ENCODE data around the gene SPG21. TPM values are rescaled to one million over a fixed set of nuclear protein-coding genes. Genes with fewer than 3 reads are reported as not detected.

SPG21 gene
- polyA plus RNA-seq, 1 donor from 2014 or later: 67.7 TPM

DNA sequence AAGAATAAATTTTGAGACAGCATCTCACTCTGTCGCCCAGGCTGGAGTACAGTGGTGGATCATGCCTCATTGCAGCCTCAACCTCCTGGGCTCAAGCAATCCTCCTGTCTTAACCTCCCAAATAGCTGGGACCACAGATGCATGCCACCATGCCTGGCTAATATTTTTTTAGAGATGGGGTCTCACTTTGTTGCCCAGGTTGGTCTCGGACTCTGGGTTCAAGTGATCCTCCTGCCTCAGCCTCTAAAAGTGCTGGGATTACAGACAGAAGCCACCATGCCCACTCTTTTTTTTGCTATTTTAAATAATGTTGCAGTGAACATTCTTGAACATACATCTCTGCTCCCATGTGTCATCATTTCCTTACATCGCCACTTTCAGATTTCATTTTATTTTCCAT is 48.7 kb upstream of the SPG21 start:
- Histone ChIP-seq H3K27me3 (ENCODE audit: insufficient read depth, low read depth, low read length) (no peaks in the 10 kb centered on the region), H3F3A (ENCODE audit: insufficient read depth, low read length, poor library complexity, severe bottlenecking) (no peaks in the 10 kb centered on the region), H3K9me3 (ENCODE audit: low read length) (no peaks in the 10 kb centered on the region), H3K36me3 (ENCODE audit: insufficient read depth, low read length) (no peaks in the 10 kb centered on the region), H3K4me3 (ENCODE audit: low read length) (no peak overlapping the region), H3K9ac (ENCODE audit: low read length) (no peak overlapping the region), H3K9me2 (ENCODE audit: insufficient read depth, low read length) (no peaks in the 10 kb centered on the region), H3K79me2 (replicated peaks; ENCODE audit: insufficient read depth, low read length) (no peaks in the 10 kb centered on the region), H3K4me2 (ENCODE audit: low read length) (no peak overlapping the region), H4K20me1 (ENCODE audit: insufficient read depth) (no peaks in the 10 kb centered on the region), H3K27ac (ENCODE audit: low read length) (no peak overlapping the region), H2AFZ (ENCODE audit: low read depth, low read length) (no peak overlapping the region)
- TF ChIP-seq, protein P1, sequence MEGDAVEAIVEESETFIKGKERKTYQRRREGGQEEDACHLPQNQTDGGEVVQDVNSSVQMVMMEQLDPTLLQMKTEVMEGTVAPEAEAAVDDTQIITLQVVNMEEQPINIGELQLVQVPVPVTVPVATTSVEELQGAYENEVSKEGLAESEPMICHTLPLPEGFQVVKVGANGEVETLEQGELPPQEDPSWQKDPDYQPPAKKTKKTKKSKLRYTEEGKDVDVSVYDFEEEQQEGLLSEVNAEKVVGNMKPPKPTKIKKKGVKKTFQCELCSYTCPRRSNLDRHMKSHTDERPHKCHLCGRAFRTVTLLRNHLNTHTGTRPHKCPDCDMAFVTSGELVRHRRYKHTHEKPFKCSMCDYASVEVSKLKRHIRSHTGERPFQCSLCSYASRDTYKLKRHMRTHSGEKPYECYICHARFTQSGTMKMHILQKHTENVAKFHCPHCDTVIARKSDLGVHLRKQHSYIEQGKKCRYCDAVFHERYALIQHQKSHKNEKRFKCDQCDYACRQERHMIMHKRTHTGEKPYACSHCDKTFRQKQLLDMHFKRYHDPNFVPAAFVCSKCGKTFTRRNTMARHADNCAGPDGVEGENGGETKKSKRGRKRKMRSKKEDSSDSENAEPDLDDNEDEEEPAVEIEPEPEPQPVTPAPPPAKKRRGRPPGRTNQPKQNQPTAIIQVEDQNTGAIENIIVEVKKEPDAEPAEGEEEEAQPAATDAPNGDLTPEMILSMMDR (IDR thresholded peaks at IDR 0.05; ENCODE audit: poor library complexity, severe bottlenecking): no peak
- TF ChIP-seq TAF1 (IDR thresholded peaks at IDR 0.05; ENCODE audit: low read depth) (no peak), EP300 (conservative IDR thresholded peaks at IDR 0.05; ENCODE audit: poor library complexity, severe bottlenecking) (no peak), MXI1 (conservative IDR thresholded peaks at IDR 0.05; ENCODE audit: poor library complexity, severe bottlenecking) (no peak), SMC3 (conservative IDR thresholded peaks at IDR 0.05; ENCODE audit: poor library complexity) (no peak), RAD21 (conservative IDR thresholded peaks at IDR 0.05) (no peak), EZH2 (IDR thresholded peaks at IDR 0.05; ENCODE audit: borderline replicate concordance, insufficient read depth, low read length, poor library complexity, severe bottlenecking) (no peak), POLR2AphosphoS5 (IDR thresholded peaks at IDR 0.05) (no peak)
- TF ChIP-seq, protein P2, sequence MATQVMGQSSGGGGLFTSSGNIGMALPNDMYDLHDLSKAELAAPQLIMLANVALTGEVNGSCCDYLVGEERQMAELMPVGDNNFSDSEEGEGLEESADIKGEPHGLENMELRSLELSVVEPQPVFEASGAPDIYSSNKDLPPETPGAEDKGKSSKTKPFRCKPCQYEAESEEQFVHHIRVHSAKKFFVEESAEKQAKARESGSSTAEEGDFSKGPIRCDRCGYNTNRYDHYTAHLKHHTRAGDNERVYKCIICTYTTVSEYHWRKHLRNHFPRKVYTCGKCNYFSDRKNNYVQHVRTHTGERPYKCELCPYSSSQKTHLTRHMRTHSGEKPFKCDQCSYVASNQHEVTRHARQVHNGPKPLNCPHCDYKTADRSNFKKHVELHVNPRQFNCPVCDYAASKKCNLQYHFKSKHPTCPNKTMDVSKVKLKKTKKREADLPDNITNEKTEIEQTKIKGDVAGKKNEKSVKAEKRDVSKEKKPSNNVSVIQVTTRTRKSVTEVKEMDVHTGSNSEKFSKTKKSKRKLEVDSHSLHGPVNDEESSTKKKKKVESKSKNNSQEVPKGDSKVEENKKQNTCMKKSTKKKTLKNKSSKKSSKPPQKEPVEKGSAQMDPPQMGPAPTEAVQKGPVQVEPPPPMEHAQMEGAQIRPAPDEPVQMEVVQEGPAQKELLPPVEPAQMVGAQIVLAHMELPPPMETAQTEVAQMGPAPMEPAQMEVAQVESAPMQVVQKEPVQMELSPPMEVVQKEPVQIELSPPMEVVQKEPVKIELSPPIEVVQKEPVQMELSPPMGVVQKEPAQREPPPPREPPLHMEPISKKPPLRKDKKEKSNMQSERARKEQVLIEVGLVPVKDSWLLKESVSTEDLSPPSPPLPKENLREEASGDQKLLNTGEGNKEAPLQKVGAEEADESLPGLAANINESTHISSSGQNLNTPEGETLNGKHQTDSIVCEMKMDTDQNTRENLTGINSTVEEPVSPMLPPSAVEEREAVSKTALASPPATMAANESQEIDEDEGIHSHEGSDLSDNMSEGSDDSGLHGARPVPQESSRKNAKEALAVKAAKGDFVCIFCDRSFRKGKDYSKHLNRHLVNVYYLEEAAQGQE (IDR thresholded peaks at IDR 0.05; ENCODE audit: borderline replicate concordance): no peak

DNA sequence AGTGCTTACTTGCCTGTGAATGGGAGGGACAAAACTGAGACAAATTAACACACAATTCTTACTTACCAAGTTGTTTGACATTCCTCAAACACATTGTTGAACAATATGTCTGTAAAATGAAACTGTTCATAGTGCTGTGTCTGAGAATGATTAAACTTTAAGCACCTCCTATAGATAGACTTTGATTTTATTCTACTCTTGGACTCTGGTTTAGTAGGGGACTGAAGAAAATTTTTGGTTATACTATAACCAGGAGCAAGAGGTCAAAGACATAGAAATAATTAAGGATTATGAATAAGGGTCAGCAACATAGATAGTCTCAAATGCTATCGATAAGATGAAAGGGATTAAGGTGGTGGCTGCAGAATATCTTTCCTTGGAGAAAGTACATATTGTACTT is 47.6 kb upstream of the SPG21 start:
- Histone ChIP-seq H3K4me3 (ENCODE audit: low read length) (no peak overlapping the region), H3K36me3 (ENCODE audit: insufficient read depth, low read length) (no peaks in the 10 kb centered on the region), H3K4me2 (ENCODE audit: low read length) (no peak overlapping the region), H3K9ac (ENCODE audit: low read length) (no peak overlapping the region), H3K79me2 (replicated peaks; ENCODE audit: insufficient read depth, low read length) (no peaks in the 10 kb centered on the region), H3K27me3 (ENCODE audit: insufficient read depth, low read depth, low read length) (no peaks in the 10 kb centered on the region), H2AFZ (ENCODE audit: low read depth, low read length) (no peak overlapping the region), H3K9me3 (ENCODE audit: low read length) (no peaks in the 10 kb centered on the region), H3K27ac (ENCODE audit: low read length) (no peak overlapping the region), H4K20me1 (ENCODE audit: insufficient read depth) (no peaks in the 10 kb centered on the region), H3K9me2 (ENCODE audit: insufficient read depth, low read length) (no peaks in the 10 kb centered on the region), H3F3A (ENCODE audit: insufficient read depth, low read length, poor library complexity, severe bottlenecking) (no peaks in the 10 kb centered on the region)
- TF ChIP-seq EP300 (conservative IDR thresholded peaks at IDR 0.05; ENCODE audit: poor library complexity, severe bottlenecking): no peak

DNA sequence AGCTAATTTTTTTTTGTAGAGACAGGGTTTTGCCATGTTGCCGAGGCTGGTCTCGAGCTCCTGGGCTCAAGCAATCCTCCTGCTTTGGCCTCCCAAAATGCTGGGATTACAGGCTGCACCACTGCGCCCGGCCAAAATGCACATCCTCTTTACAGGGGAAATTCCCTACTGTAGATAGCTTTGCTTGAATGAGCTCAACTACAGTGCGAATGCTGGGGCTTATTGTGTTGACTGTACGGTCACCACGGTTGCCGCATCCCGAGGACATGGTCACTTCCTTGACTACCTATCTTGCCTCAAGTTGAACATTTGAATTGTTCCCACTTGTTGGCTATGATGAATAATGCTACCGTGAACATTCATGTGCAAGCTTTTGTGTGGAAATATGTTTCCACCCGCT is 45.0 kb upstream of the SPG21 start:
- H3K27ac ChIP-seq (ENCODE audit: low read length): no peak overlapping the region
- no peaks in the 10 kb centered on the region for H3F3A ChIP-seq (ENCODE audit: insufficient read depth, low read length, poor library complexity, severe bottlenecking)
- H3K9me2 ChIP-seq (ENCODE audit: insufficient read depth, low read length): no peaks in the 10 kb centered on the region
- H3K27me3 ChIP-seq (ENCODE audit: insufficient read depth, low read depth, low read length): no peaks in the 10 kb centered on the region
- H2AFZ ChIP-seq (ENCODE audit: low read depth, low read length): no peak overlapping the region
- no peak overlapping the region for H3K4me2 ChIP-seq (ENCODE audit: low read length)
- H4K20me1 ChIP-seq (ENCODE audit: insufficient read depth): no peaks in the 10 kb centered on the region
- no peak overlapping the region for H3K9ac ChIP-seq (ENCODE audit: low read length)
- no peak for TF ChIP-seq SMC3 (conservative IDR thresholded peaks at IDR 0.05; ENCODE audit: poor library complexity)
- TF ChIP-seq, protein P1 (IDR thresholded peaks at IDR 0.05; ENCODE audit: poor library complexity, severe bottlenecking): no peak
- no peak for TF ChIP-seq POLR2AphosphoS5 (IDR thresholded peaks at IDR 0.05)
- TF ChIP-seq, protein P2 (IDR thresholded peaks at IDR 0.05; ENCODE audit: borderline replicate concordance): no peak
- TF ChIP-seq MXI1 (conservative IDR thresholded peaks at IDR 0.05; ENCODE audit: poor library complexity, severe bottlenecking): no peak
- no peak for TF ChIP-seq EZH2 (IDR thresholded peaks at IDR 0.05; ENCODE audit: borderline replicate concordance, insufficient read depth, low read length, poor library complexity, severe bottlenecking)
- TF ChIP-seq RAD21 (conservative IDR thresholded peaks at IDR 0.05): no peak
- no peak for TF ChIP-seq EP300 (conservative IDR thresholded peaks at IDR 0.05; ENCODE audit: poor library complexity, severe bottlenecking)
- no peaks in the 10 kb centered on the region for H3K79me2 ChIP-seq (replicated peaks; ENCODE audit: insufficient read depth, low read length)
- no peak overlapping the region for H3K4me3 ChIP-seq (ENCODE audit: low read length)
- no peaks in the 10 kb centered on the region for H3K9me3 ChIP-seq (ENCODE audit: low read length)
- H3K36me3 ChIP-seq (ENCODE audit: insufficient read depth, low read length): no peaks in the 10 kb centered on the region
